Endothelial cell of umbilical vein (primary cell): ENCODE results near the gene CENPL.

Experiments used
- EZH2 ChIP-seq: IDR thresholded peaks from 2 replicates; pipeline ENCODE4 v1.6.1; 2012; ENCODE audit warnings: borderline replicate concordance, low read depth, mild to moderate bottlenecking, moderate library complexity, low read length, inconsistent platforms; ENCODE audit not compliant: severe bottlenecking
- FOS ChIP-seq: IDR thresholded peaks from 2 replicates; pipeline ENCODE4 v1.6.1; 2011; ENCODE audit warnings: mild to moderate bottlenecking, low read length, moderate library complexity, borderline replicate concordance; ENCODE audit not compliant: insufficient read depth
- GATA2 ChIP-seq: IDR thresholded peaks from 2 replicates; pipeline ENCODE4 v1.7.0; 2011; ENCODE audit warnings: low read depth, mild to moderate bottlenecking, moderate library complexity, mixed read lengths, low read length; ENCODE audit not compliant: insufficient read length, insufficient read depth
- JUN ChIP-seq: IDR thresholded peaks from 2 replicates; pipeline ENCODE4 v1.6.1; 2011; ENCODE audit warnings: borderline replicate concordance, low read depth; ENCODE audit not compliant: insufficient read length, insufficient read depth
- MAX ChIP-seq: IDR thresholded peaks from 2 replicates; pipeline ENCODE4 v1.6.1; 2011; ENCODE audit not compliant: insufficient read depth, insufficient read length
- MYC ChIP-seq: IDR thresholded peaks from one replicate; pipeline ENCODE4 v1.6.1; 2011; ENCODE audit warnings: mild to moderate bottlenecking, low read depth, low read length
- POLR2A ChIP-seq: IDR thresholded peaks from 2 replicates; pipeline ENCODE4 v1.6.1; 2012; ENCODE audit warnings: low read depth, mild to moderate bottlenecking, control low read depth, low read length
- POLR2AphosphoS5 ChIP-seq: IDR thresholded peaks from 2 replicates; pipeline ENCODE4 v1.6.1; 2012; ENCODE audit warnings: low read depth, mild to moderate bottlenecking, control low read depth, low read length, moderate library complexity; ENCODE audit not compliant: insufficient read depth
- TF ChIP-seq, protein P1 (sequence below), 2 donors: IDR thresholded peaks; 1 replicate in 1 of 2; 2 replicates in 1 of 2; pipeline ENCODE4 v1.5.1; 2011; ENCODE audit warnings: low read length in 2 of 2, mild to moderate bottlenecking in 2 of 2, moderate library complexity in 2 of 2, control low read depth in 1 of 2, inconsistent platforms in 1 of 2, low read depth in 1 of 2; ENCODE audit not compliant: insufficient read depth in 1 of 2; ENCODE audit errors: extremely low read depth in 1 of 2

DNA sequence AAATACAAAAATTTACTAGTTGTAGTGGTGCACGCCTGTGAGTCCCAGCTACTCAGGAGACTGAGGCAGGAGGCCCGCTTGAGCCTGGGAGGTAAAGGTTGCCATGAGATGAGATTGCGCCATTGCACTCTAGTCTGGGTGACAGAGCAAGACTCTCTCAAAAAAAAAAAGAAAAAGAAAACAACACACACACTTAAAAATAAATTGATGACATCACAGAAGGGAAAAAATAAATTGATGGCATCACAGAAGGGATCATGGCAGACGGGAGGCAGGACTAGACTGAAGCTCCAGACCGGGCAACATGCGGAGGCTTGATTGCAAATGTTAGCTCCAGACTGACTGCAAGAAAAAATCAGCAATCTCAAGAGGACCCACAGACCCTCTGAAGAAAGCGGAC lies 66.6 kb downstream of the CENPL start:
- TF ChIP-seq FOS (no peak), MAX (no peak), GATA2 (no peak), EZH2 (no peak), POLR2A (no peak), POLR2AphosphoS5 (no peak), JUN (no peak), MYC (no peak)
- TF ChIP-seq, protein P1, sequence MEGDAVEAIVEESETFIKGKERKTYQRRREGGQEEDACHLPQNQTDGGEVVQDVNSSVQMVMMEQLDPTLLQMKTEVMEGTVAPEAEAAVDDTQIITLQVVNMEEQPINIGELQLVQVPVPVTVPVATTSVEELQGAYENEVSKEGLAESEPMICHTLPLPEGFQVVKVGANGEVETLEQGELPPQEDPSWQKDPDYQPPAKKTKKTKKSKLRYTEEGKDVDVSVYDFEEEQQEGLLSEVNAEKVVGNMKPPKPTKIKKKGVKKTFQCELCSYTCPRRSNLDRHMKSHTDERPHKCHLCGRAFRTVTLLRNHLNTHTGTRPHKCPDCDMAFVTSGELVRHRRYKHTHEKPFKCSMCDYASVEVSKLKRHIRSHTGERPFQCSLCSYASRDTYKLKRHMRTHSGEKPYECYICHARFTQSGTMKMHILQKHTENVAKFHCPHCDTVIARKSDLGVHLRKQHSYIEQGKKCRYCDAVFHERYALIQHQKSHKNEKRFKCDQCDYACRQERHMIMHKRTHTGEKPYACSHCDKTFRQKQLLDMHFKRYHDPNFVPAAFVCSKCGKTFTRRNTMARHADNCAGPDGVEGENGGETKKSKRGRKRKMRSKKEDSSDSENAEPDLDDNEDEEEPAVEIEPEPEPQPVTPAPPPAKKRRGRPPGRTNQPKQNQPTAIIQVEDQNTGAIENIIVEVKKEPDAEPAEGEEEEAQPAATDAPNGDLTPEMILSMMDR (IDR thresholded peaks at IDR 0.05; ENCODE audit: extremely low read depth in 1 of 2, insufficient read depth in 1 of 2, low read depth in 1 of 2, low read length in 2 of 2): no peak
